GM19193 (cell line): ENCODE results near the gene GFY.

Experiments
- POLR2A ChIP-seq: IDR thresholded peaks from 4 replicates; pipeline ENCODE4 v1.6.1; 2011; ENCODE audit not compliant: insufficient read depth, insufficient read length; ENCODE audit errors: extremely low read depth

Gene GFY

GRCh38 chr19:49398001-49398615 is 27.1 kb upstream of the GFY start:
- TF ChIP-seq POLR2A: no peak

- TF ChIP-seq POLR2A: no peak
Observed at GRCh38 chr19:49398931-49399330, 26.3 kb upstream of the GFY start.

DNA sequence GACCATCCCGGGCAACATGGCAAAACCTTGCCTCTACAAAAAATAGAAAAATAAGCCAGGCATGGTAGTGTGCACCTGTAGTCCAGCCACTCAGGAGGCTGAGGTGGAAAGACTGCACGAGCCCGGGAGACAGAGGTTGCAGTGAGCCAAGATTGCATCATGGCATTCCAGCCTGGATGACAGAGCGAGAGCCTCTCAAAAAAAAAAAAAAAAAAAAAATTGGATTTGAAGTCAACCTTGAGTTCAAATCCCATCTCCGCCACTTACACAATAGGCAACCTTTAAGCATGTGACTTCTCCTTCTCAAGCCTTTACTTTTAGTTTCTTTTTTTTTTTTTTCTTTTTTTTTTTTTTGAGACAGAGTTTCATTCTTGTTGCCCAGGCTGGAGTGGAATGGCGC is 25.2 kb upstream of the GFY start:
- no peak for TF ChIP-seq POLR2A

- TF ChIP-seq POLR2A: no peak
Observed at GRCh38 chr19:49403404-49404187, 21.6 kb upstream of the GFY start.

DNA sequence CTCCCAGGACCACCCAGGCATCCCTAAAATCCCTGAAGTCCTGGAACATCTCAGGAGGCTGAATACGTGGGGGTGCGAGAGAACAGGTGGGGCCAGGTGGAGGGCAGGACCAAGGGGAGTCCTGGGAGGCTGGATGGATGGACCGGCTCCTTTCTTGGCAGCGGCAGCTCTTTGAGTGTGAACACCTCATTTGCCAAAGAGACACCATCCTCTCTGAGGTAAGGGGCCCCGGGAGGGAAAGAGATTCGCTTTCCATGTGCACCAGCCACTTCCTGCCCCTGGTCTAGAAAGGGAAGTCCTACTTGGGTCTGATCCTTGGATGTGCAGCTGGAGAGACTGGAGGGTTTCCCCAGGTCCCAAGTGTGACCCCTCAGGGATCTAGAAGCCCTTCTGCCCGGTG is 18.1 kb upstream of the GFY start:
- no peak for TF ChIP-seq POLR2A

- no peak for TF ChIP-seq POLR2A
Observed at GRCh38 chr19:49407482-49408015, 17.6 kb upstream of the GFY start.

DNA sequence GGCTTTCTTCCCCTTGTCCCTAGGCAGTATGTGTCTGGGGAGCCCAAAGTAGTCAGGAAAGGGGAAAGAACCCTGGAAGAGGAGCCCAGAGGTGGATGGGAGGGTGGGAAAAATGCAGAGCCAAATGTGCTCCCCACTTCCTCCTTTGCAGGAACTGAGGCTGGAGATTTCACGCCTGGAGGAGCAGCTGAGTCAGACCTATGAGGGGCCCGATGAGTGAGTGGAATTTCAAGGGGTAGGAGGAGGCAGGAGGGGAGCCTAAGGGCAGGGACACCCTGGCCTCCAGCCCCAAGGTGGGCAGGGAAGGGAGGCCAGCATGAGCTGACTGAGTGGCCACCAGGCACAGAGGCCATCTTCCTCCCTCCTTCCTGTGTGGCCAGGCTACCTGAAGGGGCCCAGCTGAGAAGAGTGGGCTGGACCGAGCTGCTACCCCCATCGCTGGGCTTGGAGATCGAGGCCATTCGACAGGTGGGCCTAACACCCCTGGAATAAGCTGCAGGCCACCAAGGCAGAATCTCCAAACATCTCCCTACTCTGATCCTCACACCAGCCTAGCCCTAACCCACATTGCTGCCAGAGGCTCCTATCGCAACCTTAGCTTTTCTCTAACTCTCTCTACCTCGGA is 16.3 kb upstream of the GFY start:
- no peak for TF ChIP-seq POLR2A

- no peak for TF ChIP-seq POLR2A
Observed at GRCh38 chr19:49409441-49410029, 15.7 kb upstream of the GFY start.

DNA sequence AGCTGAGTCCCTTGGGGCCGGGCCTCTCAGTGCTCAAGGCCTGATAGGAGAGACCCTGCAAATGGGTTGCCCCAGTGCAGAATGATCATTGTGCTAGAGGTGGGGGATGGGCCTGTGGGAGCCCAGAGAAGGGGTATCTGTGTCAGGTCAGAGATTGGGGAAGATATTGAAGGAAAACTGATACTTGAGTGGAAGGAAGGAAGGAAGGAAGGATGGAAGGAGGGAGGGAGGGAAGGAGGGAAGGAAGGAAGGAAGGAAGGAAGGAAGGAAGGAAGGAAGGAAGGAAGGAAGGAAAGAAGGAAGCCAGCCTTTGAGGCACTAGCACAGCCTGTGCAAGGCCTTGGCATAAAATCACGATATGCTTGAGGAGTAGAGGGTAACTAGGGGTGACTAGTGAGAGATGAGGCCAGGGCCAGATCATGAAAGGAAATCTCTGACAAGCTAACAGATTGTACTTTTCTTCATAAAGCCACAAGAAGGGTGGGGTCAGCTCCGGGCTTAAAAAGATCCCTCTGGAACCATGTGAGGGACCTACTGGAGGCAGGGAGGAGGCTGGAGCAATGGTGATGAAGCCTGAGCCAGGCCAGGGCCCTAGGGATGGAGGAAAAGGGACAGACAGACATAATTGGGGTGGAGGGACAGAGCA is 13.4 kb upstream of the GFY start:
- no peak for TF ChIP-seq POLR2A

DNA sequence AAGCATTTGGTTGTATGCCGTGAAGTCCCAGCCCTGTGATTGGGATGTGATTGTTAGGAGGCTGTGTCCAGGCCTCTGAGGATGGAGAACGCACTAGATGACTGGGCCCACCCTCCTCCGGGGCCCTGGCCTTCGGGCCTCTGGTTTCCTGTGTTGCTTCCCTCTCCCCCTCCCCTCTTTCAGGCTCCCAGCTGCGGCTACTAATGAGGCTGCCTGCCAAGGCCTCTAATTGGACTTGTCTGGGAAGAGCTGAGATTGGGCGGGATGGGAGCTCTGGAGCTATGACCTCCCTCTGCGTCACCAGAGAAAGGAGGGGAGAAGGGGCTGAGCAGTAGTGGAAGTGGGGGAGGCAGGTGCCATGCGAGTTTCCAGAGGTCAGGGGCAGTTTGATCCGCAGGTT is 11.8 kb upstream of the GFY start:
- no peak for TF ChIP-seq POLR2A

- no peak for TF ChIP-seq POLR2A
Observed at GRCh38 chr19:49414256-49414655, 10.9 kb upstream of the GFY start.

DNA sequence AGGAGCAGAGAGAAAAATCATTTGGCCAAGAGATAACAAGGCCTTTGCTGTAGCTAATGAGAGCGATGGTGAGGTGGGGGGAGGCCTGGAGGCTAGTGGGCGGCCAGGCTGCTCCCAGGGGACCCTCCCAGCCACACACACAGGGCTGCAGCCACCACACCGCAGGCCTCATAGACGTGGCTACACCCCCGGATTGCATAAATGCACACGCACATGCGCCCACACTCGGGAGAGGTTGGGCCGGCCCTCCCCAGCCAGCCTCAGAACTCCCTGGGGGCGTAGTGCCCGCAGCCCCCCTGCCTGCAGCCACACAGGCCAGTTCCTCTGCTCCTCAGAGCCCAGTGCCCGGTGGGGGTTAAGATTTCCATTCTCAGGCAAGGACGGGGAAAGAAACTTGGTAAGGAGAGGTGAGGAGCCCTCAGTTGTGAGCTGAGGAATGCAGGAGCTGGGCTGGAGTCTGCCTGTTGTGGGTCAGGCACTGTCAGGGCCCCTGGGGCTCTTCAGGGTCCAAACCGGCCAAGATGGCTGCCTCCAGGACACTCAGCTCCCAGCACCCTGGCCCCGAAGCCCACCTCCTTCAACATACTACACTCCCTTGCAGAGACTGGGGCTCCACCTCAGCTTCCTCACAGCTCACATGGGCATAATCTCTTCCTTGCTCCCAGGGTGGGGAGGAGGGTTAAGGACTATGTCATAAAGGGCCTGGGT is 9.9 kb upstream of the GFY start:
- TF ChIP-seq POLR2A: no peak

DNA sequence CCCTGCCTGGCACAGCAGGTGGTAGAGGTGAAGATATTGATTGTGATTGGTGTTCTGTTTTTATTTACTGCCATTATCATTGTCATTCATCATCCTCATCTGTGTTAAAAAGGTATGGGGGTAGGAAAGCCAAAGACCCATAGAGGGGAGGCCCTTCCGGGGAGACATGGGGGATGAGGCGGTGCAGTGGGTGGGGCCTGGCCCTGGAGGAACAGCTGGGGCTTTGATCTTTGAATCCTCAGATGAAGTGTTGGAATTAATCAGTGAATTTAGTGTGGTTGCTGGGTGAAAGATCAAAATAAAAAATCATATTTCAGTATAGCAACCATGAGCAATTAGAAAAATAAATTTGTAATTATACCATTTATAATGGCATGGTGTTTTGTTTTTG is 9.4 kb upstream of the GFY start:
- TF ChIP-seq POLR2A: no peak

GRCh38 chr19:49417088-49417487 is 8.1 kb upstream of the GFY start:
- no peak for TF ChIP-seq POLR2A
